ENCODE results near the gene IPO13. TPM values are rescaled to one million over a fixed set of nuclear protein-coding genes. Genes with fewer than 3 reads are reported as not detected.

The IPO13 gene
- polyA plus RNA-seq, 4 donors, result 34.1 to 43.2 (median 38.5) TPM

DNA sequence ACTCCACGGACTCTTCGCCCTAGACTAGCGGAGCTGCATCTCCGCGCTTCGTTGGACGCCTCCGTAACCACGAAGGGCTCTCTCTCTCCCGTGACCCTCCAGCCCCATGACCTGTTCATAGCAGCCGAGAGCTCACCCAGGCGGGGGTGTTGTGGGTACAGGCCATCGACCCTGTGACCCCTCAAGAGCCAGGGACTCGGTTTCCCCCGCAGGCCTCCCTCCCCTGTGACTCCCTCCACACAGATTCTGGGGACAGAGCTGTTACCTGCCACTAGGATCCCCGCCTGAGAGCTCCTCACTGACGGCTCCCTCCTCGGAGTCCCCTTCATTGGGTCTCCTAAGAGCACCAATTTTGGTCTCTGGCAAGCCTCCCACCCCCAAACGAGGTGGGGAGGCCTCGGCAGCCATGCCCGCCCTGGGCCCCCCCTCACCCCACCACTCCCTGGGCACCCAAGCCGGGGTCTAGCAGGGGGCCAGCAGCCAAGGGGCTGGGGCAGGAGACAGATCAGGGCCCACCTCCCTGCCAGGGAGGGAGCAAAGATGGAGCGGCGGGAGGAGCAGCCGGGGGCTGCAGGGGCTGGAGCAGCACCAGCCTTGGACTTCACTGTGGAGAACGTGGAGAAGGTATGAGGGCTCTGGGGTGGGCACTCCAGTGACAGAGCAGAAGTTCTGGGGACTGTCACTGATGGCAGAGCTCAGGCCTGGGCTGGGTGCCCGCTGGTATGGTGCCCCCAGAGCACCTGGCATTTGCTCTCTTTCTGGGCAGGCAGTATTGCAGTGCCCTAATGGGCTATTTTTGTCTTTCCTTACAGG is 517 bp downstream of the IPO13 start:
- no peak for DNase-seq (ENCODE audit: low read depth in 4 of 4, low spot score in 3 of 4)

DNA sequence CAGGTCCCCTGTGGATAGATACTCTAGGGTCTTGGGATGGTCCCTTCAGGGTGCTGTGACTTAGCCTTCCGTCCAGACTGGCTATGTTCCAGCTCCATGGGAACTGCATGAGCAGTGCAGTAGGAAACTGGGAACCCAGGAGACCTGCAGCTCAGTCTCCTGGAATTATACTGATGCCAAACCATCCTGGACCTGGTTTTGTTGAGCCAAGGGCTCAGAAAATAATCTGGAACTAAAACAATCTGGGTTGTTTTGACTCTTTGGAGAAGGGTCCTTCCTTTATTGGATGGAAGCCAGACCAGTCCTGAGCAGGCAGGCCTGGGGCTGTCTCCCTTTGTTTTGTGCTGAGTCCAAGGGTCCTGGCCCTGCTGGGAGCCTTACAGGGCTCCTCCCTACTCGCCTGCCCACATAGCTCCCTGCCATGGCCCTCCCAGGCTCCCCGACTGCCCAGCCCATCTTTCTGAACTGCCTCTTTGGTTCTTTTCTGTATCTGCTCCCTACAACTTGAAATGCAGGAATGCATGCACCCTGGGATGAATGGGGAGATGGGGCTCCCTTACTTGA is 1.2 kb downstream of the IPO13 start:
- no peak for DNase-seq (ENCODE audit: low read depth in 4 of 4, low spot score in 3 of 4)

- DNase-seq (ENCODE audit: low read depth in 4 of 4, low spot score in 3 of 4), result no peak
Observed at GRCh38 chr1:43949678-43950077, 2.9 kb downstream of the IPO13 start.

GRCh38 chr1:43951021-43951985 is 4.6 kb downstream of the IPO13 start:
- DNase-seq (ENCODE audit: low read depth in 4 of 4, low spot score in 3 of 4), result no peak

DNA sequence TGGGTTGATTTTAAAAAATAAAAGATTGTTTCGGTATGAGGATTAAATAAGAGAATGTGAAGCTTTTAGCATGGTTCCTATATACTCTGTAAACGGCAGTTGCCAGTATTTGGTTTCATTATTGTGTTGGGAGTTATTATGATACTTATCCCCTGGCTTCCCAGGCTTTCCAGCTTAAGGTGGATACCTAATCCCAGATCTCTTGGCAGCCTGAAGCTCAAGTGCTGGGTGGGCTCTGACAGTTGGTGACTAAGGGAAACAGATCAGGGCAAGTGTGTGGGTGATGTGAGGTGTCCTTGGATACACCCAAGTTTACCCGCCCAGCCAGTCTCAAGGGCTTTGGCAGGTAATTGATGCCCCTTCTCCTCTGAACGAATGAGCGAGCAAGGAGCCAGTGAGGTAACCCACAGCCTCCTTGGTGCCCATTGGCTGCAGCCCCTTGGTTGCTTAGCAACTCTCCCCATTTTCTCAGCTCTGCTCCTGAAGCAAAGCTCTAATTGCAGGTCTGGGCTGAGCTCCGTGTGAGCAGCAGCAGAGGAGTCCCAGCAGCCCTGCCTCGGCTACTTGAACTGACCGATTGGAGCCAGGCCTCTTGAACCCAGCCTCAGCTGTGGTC is 6.1 kb downstream of the IPO13 start:
- no peak for DNase-seq (ENCODE audit: low read depth in 4 of 4, low spot score in 3 of 4)

- DNase-seq (ENCODE audit: low read depth in 4 of 4, low spot score in 3 of 4), result no peak
Observed at GRCh38 chr1:43953361-43953760, 6.6 kb downstream of the IPO13 start.

- no peak for DNase-seq (ENCODE audit: low read depth in 4 of 4, low spot score in 3 of 4)
Observed at GRCh38 chr1:43954036-43954435, 7.3 kb downstream of the IPO13 start.

- DNase-seq (ENCODE audit: low read depth in 4 of 4, low spot score in 3 of 4), result no peak
Observed at GRCh38 chr1:43956234-43956633, 9.5 kb downstream of the IPO13 start.

DNA sequence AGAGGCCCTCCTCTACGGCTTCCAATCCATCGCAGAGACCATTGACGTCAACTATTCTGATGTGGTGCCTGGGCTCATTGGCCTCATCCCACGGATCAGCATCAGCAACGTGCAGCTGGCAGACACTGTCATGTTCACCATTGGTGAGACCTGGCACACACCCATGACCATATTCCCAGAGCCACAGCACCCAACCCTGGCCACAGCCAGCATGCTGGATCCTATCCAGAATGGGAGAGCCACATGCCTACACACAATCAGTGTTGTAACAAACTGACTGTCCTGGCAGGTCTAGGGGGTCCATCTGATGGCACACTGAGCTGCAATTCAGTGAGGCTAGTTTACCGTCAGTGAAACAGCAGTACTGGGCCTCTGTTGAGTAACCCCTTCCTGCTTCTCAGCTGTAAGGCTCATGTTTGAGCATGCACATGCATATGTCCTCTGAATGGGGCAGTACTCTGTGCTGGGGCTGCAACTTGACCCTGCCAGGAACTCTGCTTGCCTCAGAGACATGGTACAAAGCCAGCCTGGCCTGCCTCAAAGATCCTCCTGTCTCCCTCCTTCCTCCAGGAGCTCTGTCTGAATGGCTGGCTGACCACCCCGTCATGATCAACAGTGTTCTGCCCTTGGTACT is 10.8 kb downstream of the IPO13 start:
- no peak for DNase-seq (ENCODE audit: low read depth in 4 of 4, low spot score in 3 of 4)

DNA sequence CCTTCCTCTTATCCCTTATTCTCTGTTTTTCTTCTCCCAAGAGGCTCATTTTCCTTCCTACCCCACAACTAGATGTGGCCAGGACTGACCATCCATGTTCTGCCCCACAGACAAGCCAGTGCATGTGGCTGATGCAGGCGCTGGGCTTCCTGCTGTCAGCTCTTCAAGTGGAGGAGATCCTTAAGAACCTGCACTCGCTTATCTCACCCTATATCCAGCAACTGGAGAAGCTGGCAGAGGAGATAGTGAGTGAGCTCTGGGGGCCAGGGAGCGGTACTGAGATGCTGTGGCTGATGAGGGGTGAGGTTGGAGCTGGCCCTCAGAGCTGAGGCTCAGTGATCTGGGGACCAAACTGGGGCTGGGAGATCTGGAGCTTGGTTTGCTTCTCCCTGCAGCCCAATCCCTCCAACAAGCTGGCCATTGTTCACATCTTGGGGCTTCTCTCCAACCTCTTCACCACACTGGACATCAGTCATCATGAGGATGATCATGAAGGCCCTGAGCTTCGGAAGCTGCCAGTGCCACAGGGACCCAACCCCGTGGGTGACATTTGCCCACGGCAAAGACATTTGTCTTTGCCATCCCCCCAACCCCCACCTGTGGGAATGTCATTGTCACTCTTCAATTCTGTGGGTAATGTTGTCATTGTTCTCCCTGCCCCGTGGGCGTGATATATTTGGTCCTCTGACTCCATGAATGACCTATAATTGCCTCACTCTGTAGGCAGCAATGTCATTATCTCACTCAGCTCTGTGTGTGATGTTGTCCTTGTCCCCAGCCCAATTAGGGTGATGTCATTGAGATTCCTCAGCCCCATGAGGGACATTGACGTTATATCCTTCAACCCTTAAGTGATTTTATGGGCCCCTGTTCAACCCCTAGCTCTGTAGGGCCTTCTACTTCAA is 11.9 kb downstream of the IPO13 start:
- DNase-seq (ENCODE audit: low read depth in 4 of 4, low spot score in 3 of 4), result no peak

DNA sequence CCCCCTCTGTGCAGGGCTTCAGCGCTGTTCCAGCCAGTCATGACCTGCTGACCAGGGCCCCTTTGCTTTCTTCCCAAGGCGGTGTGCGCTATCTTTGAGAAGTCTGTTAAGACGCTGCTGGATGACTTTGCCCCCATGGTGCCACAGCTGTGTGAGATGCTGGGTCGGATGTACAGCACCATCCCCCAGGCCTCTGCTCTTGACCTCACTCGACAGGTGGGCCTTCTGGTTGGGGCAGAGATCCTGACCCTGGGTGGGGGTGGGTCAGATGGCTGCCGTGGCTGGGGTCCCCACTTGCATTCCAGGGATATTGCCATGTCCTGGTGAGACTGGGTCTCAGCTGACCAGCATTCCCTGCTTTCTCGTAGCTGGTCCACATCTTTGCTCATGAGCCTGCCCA is 14.0 kb downstream of the IPO13 start:
- no peak for DNase-seq (ENCODE audit: low read depth in 4 of 4, low spot score in 3 of 4)

DNA sequence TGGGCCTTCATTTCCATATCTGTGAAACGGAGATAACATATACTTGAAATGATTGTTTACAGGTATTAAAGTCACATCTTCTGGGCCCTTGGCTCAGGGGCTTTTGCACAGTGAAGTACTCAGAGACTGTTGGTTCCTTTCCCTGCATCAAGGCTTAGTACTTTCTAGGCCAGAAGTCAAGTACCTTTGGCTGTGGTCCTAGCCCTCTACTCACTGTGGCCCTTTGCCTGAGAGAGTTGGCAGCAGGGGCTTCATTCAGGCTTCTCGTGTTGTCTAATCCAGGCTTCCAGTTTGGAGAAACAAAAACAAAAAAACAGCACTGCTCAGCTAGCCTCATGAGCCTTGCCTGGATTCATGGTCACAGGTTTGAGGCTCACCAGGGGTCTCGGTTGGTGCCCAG is 14.9 kb downstream of the IPO13 start:
- DNase-seq (ENCODE audit: low read depth in 4 of 4, low spot score in 3 of 4), result no peak

GRCh38 chr1:43962324-43962723 is 15.6 kb downstream of the IPO13 start:
- DNase-seq (ENCODE audit: low read depth in 4 of 4, low spot score in 3 of 4), result no peak

GRCh38 chr1:43963006-43963405 is 16.3 kb downstream of the IPO13 start:
- DNase-seq (ENCODE audit: low read depth in 4 of 4, low spot score in 3 of 4), result no peak

- no peak for DNase-seq (ENCODE audit: low read depth in 4 of 4, low spot score in 3 of 4)
Observed at GRCh38 chr1:43963890-43964289, 17.1 kb downstream of the IPO13 start.

GRCh38 chr1:43965316-43965715 is 18.6 kb downstream of the IPO13 start:
- no peak for DNase-seq (ENCODE audit: low read depth in 4 of 4, low spot score in 3 of 4)

- no peak for DNase-seq (ENCODE audit: low read depth in 4 of 4, low spot score in 3 of 4)
Observed at GRCh38 chr1:43968348-43968948, 21.7 kb downstream of the IPO13 start.

DNA sequence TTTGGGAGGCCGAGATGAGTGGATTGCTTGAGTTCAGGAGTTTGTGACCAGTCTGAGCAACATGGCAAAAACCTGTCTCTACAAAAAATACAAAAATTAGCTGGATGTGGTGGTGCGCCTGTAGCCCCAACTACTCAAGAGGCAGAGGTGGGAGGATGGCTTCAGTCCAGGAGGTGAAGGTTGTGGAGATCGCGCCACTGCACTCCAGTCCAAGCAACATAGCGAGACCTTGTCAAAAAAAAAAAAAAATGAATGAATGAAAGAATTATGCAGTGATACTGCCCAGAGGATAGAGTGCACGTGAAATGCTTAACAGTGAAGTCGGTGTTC is 22.6 kb downstream of the IPO13 start:
- DNase-seq (ENCODE audit: low read depth in 4 of 4, low spot score in 3 of 4), result no peak

Data from right renal pelvis (tissue), 4 donors.